Right lobe of liver (tissue), 6 donors: Measurements from ENCODE around the gene PRDM16. TPM values are rescaled to one million over a fixed set of nuclear protein-coding genes. Genes with fewer than 3 reads are reported as not detected.

Source experiments
- ATAC-seq, 4 donors: fragments of 200-7000 bp; cut with Tn5 transposase; one replicate each; pipeline ENCODE4 v1.9.1; 2020; ENCODE audit warnings: mild to moderate bottlenecking in 4 of 4, moderate library complexity in 4 of 4
- DNase-seq, 3 donors: peaks; one replicate each; pipeline ENCODE4 v3.0.0-alpha.2; 2020
- H3K27ac ChIP-seq, 3 donors: fragments of 200-600 bp; one replicate each; pipeline ENCODE4 v1.8.0; 2022
- H3K27me3 ChIP-seq, 2 donors: fragments of 200-600 bp; one replicate each; pipeline ENCODE4 v1.8.0; 2022
- H3K36me3 ChIP-seq, 4 donors: fragments of 200-600 bp; sonication (generic) in 1 of 4; one replicate each; pipeline versions ENCODE4 v1.5.1 to v1.8.0; 2017 to 2022; ENCODE audit warnings: control low read depth in 1 of 4
- H3K4me1 ChIP-seq, 4 donors: fragments of 200-600 bp; sonication (generic) in 1 of 4; one replicate each; pipeline versions ENCODE4 v1.5.1 to v1.8.0; 2017 to 2022; ENCODE audit warnings: control low read depth in 1 of 4
- H3K4me3 ChIP-seq, 3 donors: fragments of 200-600 bp; one replicate each; pipeline ENCODE4 v1.8.0; 2022
- H3K9me3 ChIP-seq, 4 donors: fragments of 200-600 bp; sonication (generic) in 1 of 4; one replicate each; pipeline versions ENCODE4 v1.5.1 to v1.8.0; 2017 to 2022; ENCODE audit warnings: control low read depth in 1 of 4
- POLR2A ChIP-seq: fragments of 450-650 bp; IDR thresholded peaks from one replicate; pipeline ENCODE4 v1.6.1; 2017; ENCODE audit warnings: antibody characterized with exemption, mild to moderate bottlenecking
- WGBS: methylation state at CpG from one replicate; pipeline ENCODE4 v1.1.6; 2018; ENCODE audit warnings: low coverage, low lambda C conversion rate; ENCODE audit not compliant: insufficient coverage; ENCODE audit errors: missing lambda C conversion rate; 5-methylcytosine and 5-hydroxymethylcytosine counted together
- intact Hi-C, 2 donors: fragments of 100-400 bp; cut with DNase I; formaldehyde crosslinking; loops; one replicate each; pipeline versions ENCODE4 v1.11.2 to v1.14.1; 2022
- microRNA-seq, 2 donors: library from miRNA; unstranded; fragments of <30 nt; microRNA quantifications; one replicate each; pipeline ENCODE4, GENCODE V29; 2019 to 2020
- total RNA-seq, 6 experiments: library from RNA; depleted of rRNA in 2 of 6; stranded (reverse); fragments of >200 nt in 2 of 6; fragmentation: NEBNext Ultra II Directional in 3 of 6; extraction: Animal tissue kit (Norgen Biotek cat#: 25700) in 3 of 6; gene quantifications; one replicate each; pipeline versions ENCODE4 v1.1.0 to v1.2.4, GENCODE V29; 2016 to 2023
- TF ChIP-seq, protein P1 (sequence below), 4 donors: fragments of 200-600 bp in 3 of 4; fragments of 450-650 bp in 1 of 4; IDR thresholded peaks; one replicate each; pipeline versions ENCODE4 v1.5.1 to v1.8.0; 2016 to 2022; ENCODE audit warnings: antibody characterized with exemption in 4 of 4, mild to moderate bottlenecking in 2 of 4
- donor health status: DM: no; HTN: yes; CAD: no.
- donor health status: DM: no; HTN: no; CAD: no.
- donor health status: DM: no; HTN: no; CAD: no.
- donor health status: DM: no; HTN: yes; CAD: no.
- donor health status: DM: no; HTN: yes; CAD: no.

The PRDM16 gene
- total RNA-seq, 6 experiments from 2014 or later = 0.06 to 0.75 (median 0.28) TPM

DNA sequence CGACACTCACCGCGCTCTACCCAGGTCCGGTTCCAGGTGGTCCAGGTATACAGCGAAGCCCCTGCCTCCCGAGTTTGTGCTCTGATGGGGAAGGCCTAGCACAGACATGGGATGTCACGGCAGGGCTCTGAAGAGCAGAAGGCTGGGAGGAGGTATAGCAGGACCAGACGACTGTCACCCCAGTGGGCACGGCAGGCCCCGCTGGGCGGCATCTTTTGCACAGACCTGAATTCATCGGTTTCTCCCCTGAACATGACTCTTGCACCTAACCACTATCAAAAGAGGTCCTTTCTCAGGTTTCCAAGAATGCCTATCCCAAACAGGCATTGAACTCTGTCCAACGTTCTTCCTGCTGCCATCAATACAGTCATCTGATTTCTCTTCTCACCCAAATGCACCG, 416.0 kb downstream of the PRDM16 start:
- ATAC-seq = no peak
- H3K36me3 ChIP-seq = no peaks in the 10 kb centered on the region
- 76% methylated on average over 7 of the region's 14 CpGs for WGBS
- H3K9me3 ChIP-seq = no peaks in the 10 kb centered on the region
- H3K27me3 ChIP-seq = no peaks in the 10 kb centered on the region
- DNase-seq = no peak
- peaks cover 0 to 12% (median 4%) of the 10 kb centered on the region in 4 donors for H3K4me1 ChIP-seq
- no peak overlapping the region for H3K4me3 ChIP-seq
- H3K27ac ChIP-seq = no peak overlapping the region
- TF ChIP-seq POLR2A = no peak
- TF ChIP-seq, protein P1, sequence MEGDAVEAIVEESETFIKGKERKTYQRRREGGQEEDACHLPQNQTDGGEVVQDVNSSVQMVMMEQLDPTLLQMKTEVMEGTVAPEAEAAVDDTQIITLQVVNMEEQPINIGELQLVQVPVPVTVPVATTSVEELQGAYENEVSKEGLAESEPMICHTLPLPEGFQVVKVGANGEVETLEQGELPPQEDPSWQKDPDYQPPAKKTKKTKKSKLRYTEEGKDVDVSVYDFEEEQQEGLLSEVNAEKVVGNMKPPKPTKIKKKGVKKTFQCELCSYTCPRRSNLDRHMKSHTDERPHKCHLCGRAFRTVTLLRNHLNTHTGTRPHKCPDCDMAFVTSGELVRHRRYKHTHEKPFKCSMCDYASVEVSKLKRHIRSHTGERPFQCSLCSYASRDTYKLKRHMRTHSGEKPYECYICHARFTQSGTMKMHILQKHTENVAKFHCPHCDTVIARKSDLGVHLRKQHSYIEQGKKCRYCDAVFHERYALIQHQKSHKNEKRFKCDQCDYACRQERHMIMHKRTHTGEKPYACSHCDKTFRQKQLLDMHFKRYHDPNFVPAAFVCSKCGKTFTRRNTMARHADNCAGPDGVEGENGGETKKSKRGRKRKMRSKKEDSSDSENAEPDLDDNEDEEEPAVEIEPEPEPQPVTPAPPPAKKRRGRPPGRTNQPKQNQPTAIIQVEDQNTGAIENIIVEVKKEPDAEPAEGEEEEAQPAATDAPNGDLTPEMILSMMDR (IDR thresholded peaks at IDR 0.05) = no peak
- intact Hi-C loops = loop anchor here in 1 of 2 donors (5.0 kb wide), 1 partner anchor 33 kb away; the partner anchor contains the start of gene ARHGEF16

Small RNAs within 50 kb of the gene (microRNA-seq; reads per million reads assigned to microRNA genes)
- gene MIR4251 = 0 reads per million in 2 donors

Other genes starting within 250 kb of the PRDM16 start
- gene ACTRT2, start 47.7 kb upstream of the PRDM16 start, total RNA-seq = not detected